GM19455 (cell line): Measurements from ENCODE around the gene ACACA.

Experiments
- ATAC-seq: cut with Tn5 transposase; IDR thresholded peaks from one replicate; pipeline ENCODE4 v1.9.1; 2021; ENCODE audit not compliant: unreplicated experiment

ACACA gene

DNA sequence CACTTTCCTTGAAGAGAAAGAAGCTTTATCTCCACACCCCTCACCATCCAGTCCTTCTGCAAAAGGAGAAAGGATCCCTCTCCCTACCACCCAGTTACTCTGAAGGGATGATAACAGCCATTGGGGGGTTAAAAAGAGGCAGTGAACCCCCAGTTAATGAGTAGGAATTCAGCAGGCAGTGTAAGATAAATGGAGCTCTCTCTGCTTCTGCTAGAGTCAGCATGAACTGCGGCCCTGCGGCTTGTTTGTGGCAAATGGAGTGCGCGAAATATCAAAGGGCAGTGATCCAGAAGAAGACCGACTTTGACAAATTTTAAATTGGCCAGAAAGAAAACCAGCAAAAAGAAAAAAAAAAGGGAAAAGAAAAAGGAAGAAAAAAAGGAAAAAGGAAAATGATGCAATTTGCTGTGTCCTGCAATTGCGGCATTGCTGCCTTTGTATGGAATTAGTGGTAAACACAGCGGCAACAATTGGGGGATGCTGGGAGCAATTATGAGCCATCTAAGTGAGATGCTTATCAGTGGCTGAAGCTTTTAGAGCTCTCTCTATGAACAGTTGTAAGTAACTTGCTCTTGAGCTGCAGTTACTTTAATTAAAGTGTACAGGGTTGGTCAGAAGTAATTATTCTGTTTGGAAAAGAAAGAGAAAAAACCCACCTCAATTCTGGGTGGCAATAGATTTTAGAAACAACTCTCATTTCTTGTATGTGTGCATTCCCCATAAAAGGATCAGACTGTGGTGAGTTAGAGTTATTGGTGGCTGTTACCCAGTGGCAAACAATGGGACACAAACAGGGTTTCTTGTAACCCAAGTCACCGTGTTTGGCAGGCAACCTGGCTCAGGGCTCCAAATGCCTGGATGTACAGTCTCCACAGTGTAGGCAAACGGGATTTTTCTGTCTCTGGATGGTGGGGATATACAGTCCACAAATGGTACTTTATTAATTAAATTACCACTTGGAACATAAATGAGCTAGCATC, 296.6 kb downstream of the ACACA start:
- no peak for ATAC-seq

DNA sequence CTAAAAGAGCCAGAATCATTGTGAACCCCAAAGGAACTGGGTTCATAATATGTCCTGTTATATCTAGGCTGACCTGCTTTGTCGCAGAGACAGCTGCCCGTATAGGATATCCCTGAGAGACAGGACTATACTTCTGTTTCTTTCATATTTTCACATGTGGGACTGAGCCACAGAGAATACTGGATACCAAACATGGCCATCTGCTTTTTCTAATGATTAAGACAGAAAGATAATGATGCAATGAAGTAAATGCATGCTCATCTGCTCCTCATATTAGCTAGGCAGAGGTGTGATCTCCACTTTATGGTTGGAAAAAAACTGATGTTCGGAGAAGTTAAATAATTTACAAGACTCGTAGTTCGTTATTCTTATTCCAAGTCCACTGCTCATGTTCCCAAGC, 297.5 kb downstream of the ACACA start:
- no peak for ATAC-seq

DNA sequence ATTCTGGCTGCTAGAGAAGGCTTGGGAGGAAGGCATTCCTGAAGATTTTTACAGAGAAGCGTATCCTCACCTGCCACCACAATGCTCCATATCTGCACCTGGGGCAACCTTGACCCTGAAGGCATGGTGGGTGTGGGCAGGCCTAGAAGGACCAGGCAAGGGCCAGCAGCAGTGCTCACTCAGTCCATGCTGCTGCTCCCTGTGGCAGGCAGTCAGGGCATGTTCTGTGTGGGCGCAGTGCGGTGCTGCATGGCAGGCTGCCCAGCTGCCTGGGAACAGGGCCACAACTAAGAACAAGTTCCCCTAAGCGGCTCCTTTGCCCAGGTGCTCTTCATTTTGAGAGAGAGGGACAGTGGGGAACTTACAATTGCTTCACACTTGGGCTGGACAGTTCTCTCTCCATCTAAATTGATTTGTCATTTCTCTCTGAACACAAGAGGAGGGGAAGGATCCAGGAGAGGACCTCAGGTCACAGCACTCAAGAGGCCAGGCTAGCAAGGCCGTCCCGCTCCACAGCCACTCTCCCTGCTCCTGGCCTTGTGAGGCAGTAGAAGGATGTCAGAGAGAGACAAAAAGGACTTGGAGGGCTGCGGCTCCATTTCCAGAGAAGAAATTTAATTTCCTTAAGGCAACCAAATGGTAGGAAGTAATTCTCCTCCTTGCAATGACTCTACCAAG, 299.1 kb downstream of the ACACA start:
- no peak for ATAC-seq

- no peak for ATAC-seq
These were observed 300.6 kb downstream of the ACACA start for GRCh38 chr17:37106049-37106448.

DNA sequence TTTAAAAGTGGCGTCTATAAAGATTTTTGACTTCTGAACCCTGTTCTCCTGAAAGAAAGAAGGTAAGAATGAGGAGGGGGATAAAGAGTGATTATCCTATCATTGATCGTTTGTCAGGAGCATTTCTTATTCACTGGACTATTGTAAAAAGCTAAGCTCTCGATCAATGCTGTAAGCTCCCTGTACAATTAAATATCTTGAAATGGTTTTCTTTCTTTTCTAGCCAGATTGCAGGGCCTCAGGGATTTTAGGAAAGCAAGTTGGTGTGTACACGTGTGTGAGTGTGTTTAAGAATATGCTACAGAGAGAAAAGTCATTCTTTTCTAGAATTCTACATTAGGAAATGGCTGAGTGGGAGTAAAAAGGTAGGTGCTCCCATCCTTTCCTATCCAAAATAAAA, 303.4 kb downstream of the ACACA start:
- ATAC-seq, result no peak

DNA sequence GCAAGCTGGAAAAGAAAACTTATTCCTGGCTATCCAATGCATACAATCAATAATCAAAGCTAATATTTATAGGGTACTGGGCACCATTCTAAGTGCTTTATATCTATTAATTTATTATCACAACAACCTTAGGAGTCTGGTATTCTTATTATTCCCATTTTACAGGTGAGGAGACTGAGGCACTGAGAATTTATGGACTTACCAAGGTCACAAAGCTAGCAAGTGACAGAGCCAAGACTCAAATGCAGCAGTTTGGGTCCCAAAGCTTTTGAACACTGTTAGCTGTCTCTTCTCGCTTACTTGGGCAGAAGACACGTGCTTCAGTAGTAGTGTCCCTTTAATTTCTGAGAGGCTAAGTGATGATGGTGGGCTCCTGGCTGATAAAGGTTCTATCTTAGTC, 305.3 kb downstream of the ACACA start:
- no peak for ATAC-seq

DNA sequence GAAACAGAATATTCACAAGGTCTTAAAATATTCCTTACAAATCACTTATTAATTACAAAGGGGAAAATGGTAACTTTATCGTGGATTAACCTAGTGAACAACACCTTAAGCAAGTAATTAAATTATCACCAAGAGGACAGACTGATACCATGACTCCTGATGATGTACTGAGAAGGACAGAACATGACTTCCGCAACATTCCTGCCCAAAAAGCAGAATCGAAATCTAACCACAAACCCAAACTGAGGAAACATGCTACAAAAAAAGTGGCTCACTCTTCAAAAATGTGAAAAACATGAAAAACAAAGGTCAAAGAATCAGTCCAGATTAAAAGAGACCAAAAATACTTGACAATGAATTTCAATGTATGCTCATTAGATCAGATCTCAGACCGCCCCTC, 306.4 kb downstream of the ACACA start:
- ATAC-seq, result no peak

DNA sequence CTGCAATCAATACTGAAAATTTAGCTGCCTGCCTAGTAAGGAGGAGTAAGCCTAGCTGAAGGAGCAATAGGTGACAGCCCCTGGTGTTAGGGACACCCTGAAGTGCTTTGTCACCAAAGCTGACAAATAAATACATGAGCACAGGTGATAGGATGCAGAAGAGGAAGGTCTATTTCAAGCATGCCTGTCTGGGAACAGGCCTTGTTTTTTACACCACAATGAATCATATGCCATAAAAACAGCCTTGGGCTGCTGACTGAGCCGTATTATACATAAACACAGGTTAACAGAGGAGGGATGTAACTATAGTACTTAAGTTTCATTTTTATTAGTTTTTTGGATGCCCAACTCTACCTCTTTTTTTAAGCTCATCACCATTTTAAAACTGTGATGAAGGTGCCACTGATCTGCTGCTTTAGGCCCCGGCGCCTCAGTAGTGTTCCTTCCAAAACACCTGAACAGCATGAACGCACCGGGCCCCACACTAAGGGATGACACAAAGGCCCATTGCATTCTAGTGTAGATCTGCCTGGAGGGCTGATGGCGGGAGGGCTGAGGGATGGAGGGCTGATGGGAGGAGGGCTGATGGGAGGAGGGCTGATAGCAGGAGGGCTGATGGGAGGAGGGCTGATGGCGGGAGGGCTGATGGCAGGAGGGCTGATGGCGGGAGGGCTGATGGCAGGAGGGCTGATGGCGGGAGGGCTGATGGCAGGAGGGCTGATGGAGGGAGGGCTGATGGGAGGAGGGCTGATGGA, 307.5 kb downstream of the ACACA start:
- no peak for ATAC-seq

DNA sequence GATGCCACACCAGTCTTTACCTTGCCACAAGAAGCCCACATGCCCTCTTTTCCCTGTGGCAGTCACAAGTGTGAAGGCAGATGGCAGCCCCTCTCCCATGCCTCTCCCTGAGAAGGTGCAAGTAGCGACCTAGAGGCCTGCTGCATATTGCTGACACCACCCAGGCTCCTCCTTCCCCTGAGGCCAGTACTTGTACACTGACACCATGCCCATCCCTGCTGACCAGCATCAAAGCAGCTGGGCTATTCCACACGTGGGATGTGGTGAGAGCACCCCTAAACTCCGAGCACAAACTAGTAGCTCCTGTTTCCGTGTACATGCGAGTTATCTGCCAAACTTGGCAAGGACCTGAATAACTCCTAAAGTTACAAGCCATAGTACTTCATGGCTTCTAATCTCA, 308.5 kb downstream of the ACACA start:
- ATAC-seq, result no peak

GRCh38 chr17:37097154-37097553, 309.5 kb downstream of the ACACA start:
- ATAC-seq, result no peak

GRCh38 chr17:37096071-37096470, 310.6 kb downstream of the ACACA start:
- no peak for ATAC-seq

- no peak for ATAC-seq
These were observed 312.2 kb downstream of the ACACA start for GRCh38 chr17:37094391-37094790.

- ATAC-seq, result no peak
These were observed 313.9 kb downstream of the ACACA start for GRCh38 chr17:37092701-37093100.

DNA sequence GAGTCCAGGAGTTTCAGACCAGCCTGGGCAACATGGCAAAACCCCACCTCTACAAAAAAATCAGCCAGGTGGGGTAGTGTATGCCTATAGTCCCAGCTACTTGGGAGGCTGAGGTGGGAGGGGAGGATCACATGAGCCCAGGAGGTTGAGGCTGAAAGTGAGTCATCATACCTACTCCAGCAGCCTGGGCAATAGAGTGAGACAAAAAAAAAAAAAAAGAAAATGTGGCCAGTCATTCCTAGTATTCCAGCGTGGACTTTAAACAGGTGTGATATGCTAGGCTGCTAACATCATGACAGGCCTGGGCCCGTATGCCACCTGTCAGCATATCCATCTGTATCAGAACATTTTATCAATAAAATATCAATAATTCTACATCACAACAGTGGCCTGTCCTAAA, 314.6 kb downstream of the ACACA start:
- no peak for ATAC-seq

DNA sequence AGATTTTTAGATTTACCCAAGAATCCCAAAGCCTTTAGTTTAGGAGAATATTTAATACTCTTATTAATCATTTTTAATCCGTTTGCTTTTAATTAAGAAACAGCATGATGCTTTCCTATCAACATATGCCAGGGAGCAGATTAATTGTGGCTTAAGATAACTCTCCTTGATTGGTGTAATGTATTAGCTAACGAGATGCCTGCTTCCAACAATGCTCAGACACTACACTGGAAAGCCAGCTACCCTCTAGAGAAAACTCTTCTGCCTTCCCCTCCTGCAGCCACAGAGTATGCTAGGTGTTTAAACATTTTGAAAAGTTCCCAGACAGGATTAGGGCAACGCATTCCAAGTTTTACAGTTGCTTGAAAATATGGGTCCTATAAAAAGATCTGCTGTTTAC, 315.7 kb downstream of the ACACA start:
- no peak for ATAC-seq

- no peak for ATAC-seq
These were observed 316.7 kb downstream of the ACACA start for GRCh38 chr17:37089956-37090355.

DNA sequence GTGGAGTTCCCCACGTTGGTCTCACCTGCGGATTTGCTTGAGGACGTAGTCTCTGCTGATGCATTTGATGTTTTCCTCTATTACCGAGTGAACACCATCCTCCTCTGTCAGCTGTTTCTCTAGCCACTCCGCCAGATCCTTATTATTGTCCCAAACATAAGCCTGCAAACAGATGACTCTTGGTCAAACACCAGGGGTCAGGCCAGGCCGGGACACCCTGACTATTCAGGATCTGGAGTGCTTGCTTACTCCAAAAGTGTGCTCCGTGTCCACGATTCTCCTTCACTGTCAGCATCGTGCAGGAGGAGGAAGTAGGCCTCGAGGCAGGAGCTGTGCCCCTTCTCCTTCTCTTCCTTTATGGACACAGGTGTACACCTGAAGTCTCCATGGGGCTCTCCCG, 317.7 kb downstream of the ACACA start:
- no peak for ATAC-seq

DNA sequence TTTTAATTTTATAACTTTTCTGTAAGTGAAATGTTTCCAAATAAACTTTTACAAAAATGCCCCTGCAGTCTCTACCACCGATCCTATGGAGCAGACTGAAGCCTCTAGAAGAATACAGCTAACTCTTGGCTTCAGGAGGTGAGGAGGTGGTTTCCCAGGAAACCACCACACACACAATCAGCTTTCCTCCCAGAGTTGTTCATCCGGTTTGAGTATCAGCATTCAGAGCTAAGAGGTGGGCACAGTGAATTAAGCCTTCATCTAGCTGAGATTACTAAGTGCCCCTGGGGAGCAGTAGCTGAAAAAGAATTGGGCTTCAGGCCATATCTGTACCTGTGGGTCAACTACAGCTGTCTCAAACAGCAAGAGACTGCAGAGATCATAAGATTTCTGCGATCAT, 318.2 kb downstream of the ACACA start:
- no peak for ATAC-seq

DNA sequence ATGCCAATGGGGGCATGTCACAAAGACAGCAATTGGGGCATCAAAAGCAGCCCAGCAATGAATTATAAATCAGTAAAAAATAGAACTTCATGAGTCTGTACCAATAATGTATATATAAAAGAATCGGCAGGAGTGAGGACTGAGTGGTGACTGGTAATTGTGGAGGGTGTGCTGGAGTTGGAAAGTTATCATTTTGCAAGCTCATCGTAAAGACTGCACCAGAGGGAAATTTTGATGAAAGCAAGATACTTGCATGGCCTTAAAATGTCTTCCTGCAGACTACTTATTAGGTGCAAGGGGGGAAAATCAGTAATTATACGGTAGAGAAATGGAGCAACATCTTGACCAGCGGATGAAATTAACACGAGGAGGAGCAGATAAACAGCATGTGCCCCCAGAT, 319.0 kb downstream of the ACACA start:
- no peak for ATAC-seq

GRCh38 chr17:37086948-37087347, 319.7 kb downstream of the ACACA start:
- ATAC-seq, result no peak

GRCh38 chr17:37086334-37086733, 320.3 kb downstream of the ACACA start:
- no peak for ATAC-seq

DNA sequence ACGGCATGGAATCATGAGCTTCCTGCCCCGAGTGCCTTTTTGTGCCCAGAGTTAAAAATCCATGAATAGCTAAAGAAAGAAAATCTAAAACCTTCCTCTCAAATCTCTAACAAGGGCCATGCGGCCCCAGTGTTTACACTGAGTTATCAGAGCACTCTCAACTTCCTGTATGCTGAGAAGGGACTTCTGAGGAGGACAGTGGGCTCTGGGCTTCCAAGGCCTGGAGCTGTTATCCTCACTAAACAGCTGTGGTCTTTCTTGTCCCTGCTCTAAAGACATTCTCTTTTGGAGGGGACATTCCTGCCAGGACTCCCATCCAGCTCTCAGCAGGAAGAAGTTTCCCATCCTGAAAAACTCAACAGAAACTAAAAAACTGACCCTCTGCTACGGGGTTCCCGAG, 322.3 kb downstream of the ACACA start:
- no peak for ATAC-seq
